Kidney epithelial cell (primary cell): ENCODE results near the gene CTBP2. TPM values are rescaled to one million over a fixed set of nuclear protein-coding genes. Genes with fewer than 3 reads are reported as not detected.

Source experiments
- DNase-seq: peaks from one replicate; pipeline ENCODE4 v3.0.0-alpha.2; 2010; ENCODE audit warnings: low read depth
- H3K27me3 ChIP-seq: 2 replicates; pipeline ENCODE4 v1.6.0; 2011; ENCODE audit warnings: low read length; ENCODE audit not compliant: control insufficient read depth, insufficient read depth
- H3K36me3 ChIP-seq: 2 replicates; pipeline ENCODE4 v1.5.1; 2011; ENCODE audit warnings: low read length; ENCODE audit not compliant: control insufficient read depth, insufficient read depth
- H3K4me3 ChIP-seq: 2 replicates; pipeline ENCODE4 v1.5.1; 2011; ENCODE audit warnings: low read depth, mild to moderate bottlenecking, control low read depth, low read length
- CTCF ChIP-seq: IDR thresholded peaks from 2 replicates; pipeline ENCODE4 v1.5.1; 2011; ENCODE audit warnings: mild to moderate bottlenecking, moderate library complexity, low read length, control low read depth, inconsistent platforms; ENCODE audit not compliant: insufficient read depth, poor library complexity, severe bottlenecking
- total RNA-seq: library from RNA; depleted of rRNA; stranded (reverse); fragments of >200 nt; gene quantifications from 2 replicates; pipeline ENCODE4 v1.2.3, GENCODE V29; 2015

The CTBP2 gene
- total RNA-seq, 1 donor from 2014 or later, result 136 TPM

- no peak for TF ChIP-seq CTCF
- no peak for DNase-seq
- H3K36me3 ChIP-seq, result no peaks in the 10 kb centered on the region
- no peak overlapping the region for H3K4me3 ChIP-seq
- H3K27me3 ChIP-seq, result no peaks in the 10 kb centered on the region
These were observed 103.9 kb downstream of the CTBP2 start for GRCh38 chr10:125056161-125057132.

- DNase-seq, result no peak
- no peak for TF ChIP-seq CTCF
- H3K36me3 ChIP-seq, result no peaks in the 10 kb centered on the region
- no peaks in the 10 kb centered on the region for H3K27me3 ChIP-seq
- H3K4me3 ChIP-seq, result no peak overlapping the region
These were observed 104.9 kb downstream of the CTBP2 start for GRCh38 chr10:125055446-125055845.

GRCh38 chr10:125054669-125055268 lies 105.6 kb downstream of the CTBP2 start:
- Histone ChIP-seq H3K4me3 (no peak overlapping the region), H3K36me3 (no peaks in the 10 kb centered on the region), H3K27me3 (no peaks in the 10 kb centered on the region)
- TF ChIP-seq CTCF, result no peak
- no peak for DNase-seq

GRCh38 chr10:125054216-125054615 lies 106.1 kb downstream of the CTBP2 start:
- no peaks in the 10 kb centered on the region for H3K36me3 ChIP-seq
- no peak overlapping the region for H3K4me3 ChIP-seq
- no peak for TF ChIP-seq CTCF
- H3K27me3 ChIP-seq, result no peaks in the 10 kb centered on the region
- DNase-seq, result no peak

GRCh38 chr10:125052146-125052545 lies 108.2 kb downstream of the CTBP2 start:
- H3K36me3 ChIP-seq, result no peaks in the 10 kb centered on the region
- no peaks in the 10 kb centered on the region for H3K27me3 ChIP-seq
- no peak for DNase-seq
- no peak overlapping the region for H3K4me3 ChIP-seq
- TF ChIP-seq CTCF, result no peak
